Epithelial cell of proximal tubule (primary cell): ENCODE measurements around the gene GRXCR1. TPM values are rescaled to one million over a fixed set of nuclear protein-coding genes. Genes with fewer than 3 reads are reported as not detected.

Experiments used
- DNase-seq: peaks from one replicate; pipeline ENCODE4 v3.0.0-alpha.2; 2011; ENCODE audit warnings: low read depth
- H3K4me3 ChIP-seq: 2 replicates; pipeline ENCODE4 v1.5.1; 2011; ENCODE audit warnings: low read depth, mild to moderate bottlenecking, low read length
- total RNA-seq: library from RNA; depleted of rRNA; stranded (reverse); fragments of >200 nt; gene quantifications from 2 replicates; pipeline ENCODE4 v1.2.3, GENCODE V29; 2015
- TF ChIP-seq, protein P1 (sequence below): conservative IDR thresholded peaks from 2 replicates; pipeline ENCODE4 v1.5.1; 2012; ENCODE audit warnings: low read depth, mild to moderate bottlenecking, low read length

The GRXCR1 gene
- total RNA-seq, 1 donor from 2014 or later = not detected

DNA sequence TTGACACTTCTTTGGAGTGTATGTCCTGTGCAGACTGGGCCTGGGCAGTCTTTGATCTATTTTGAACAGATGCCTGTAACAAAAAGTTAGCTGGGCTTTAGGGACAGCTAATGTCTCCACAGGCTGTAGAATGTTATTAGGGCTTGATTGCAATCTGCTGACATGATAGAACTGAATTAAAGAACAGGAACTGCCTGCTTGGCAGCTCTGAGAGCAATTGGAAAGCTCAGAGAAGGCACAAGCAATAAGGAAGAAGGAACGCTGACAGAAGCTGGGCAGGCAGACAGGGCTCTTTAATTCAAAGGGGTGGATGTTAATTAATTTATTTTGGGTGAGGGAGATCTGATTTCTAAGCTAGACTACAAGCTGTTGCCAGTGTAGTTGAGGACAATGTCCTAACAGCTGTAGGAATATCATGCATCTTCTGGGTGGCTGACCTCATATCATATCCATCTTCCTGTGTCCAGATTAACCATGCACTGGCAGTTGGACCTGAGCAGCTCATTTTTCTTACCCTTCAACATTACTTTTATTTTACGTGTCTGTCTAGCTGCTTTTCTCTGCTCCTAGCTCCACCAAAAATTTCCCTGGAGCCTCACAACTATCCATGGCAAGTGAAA is 20.7 kb upstream of the GRXCR1 start:
- no peak overlapping the region for H3K4me3 ChIP-seq
- DNase-seq = no peak
- TF ChIP-seq, protein P1, sequence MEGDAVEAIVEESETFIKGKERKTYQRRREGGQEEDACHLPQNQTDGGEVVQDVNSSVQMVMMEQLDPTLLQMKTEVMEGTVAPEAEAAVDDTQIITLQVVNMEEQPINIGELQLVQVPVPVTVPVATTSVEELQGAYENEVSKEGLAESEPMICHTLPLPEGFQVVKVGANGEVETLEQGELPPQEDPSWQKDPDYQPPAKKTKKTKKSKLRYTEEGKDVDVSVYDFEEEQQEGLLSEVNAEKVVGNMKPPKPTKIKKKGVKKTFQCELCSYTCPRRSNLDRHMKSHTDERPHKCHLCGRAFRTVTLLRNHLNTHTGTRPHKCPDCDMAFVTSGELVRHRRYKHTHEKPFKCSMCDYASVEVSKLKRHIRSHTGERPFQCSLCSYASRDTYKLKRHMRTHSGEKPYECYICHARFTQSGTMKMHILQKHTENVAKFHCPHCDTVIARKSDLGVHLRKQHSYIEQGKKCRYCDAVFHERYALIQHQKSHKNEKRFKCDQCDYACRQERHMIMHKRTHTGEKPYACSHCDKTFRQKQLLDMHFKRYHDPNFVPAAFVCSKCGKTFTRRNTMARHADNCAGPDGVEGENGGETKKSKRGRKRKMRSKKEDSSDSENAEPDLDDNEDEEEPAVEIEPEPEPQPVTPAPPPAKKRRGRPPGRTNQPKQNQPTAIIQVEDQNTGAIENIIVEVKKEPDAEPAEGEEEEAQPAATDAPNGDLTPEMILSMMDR = no peak

DNA sequence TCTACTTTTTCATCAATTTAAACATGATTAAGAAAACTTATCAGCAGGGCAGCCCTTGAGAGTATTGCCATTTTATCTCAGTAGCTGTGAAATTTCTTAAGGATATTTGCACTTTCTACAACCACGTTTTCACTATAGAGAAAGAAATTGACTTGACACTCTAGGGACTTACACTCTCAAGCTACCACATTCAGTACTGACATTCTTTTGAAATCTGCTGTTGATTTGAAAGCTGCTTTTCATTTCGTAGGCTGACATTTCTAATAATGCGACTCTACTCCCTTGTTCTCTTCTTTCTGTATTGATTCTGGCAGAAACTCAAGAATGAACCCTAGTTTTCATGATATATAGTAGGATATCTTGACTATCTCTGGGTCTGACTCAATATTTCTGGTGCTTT is 13.7 kb upstream of the GRXCR1 start:
- TF ChIP-seq, protein P1 = no peak

DNA sequence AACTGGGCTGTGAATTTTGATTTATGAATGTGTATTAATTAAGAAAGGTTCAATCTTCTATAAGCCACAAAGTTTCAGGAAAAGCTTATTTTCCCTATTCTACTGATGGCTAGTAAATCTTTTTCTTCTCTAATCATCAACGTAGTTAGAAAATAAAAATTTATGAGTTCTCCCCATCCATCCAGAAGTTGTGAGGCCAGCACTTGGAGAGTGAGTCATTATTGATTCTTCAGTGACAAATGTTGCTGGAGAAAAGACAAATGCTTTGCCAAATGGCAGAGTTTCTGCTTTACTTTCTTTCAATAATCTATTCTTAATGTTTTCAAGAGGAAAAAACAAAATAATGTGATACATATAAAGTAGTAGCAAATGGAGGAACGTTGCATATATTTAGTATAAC is 11.3 kb upstream of the GRXCR1 start:
- DNase-seq = no peak
- H3K4me3 ChIP-seq = no peak overlapping the region
- TF ChIP-seq, protein P1 = no peak

More for the DNA sequence above, 13.7 kb upstream of the GRXCR1 start:
- H3K4me3 ChIP-seq = no peak overlapping the region
- no peak for DNase-seq

DNA sequence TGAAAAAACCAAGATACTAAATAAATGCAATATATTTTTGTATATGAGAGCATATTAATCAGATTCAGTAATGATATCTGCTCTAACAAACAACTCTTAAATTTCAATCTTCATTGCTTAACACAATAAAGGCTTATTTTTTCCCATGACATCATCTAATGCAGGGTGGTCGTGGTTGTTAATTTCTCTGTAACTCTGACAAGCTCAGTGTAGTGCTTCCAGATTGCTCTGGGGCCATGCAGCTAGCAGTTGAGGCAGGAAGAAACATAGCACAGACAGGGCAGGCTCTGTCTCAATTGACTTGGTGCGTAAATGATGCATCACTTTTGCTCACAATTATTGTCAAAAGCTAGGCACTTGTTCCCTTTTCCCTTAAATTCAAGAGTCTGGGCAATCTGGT is 869 bp upstream of the GRXCR1 start:
- TF ChIP-seq, protein P1 = no peak

DNA sequence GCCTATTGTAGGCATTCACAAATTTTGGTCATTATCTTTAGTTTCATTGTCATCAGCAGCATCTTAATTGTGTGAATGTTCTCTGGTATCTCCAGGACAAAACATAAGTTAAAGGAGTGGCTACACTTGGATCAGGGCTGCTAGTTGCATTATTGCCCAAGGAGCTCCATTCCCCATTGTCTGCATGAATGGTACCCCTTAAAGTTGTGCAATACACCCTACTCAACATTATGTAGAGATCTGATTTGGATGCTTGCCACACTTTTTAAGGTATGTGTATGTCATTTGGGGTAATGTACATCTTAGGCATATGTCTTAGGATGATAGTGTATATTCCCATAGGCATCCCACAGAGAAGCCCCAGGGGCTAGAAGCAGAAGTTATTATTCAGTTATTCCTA is 2.9 kb downstream of the GRXCR1 start:
- DNase-seq = no peak
- H3K4me3 ChIP-seq = no peak overlapping the region
- TF ChIP-seq, protein P1 = no peak

More for the DNA sequence above, 869 bp upstream of the GRXCR1 start:
- H3K4me3 ChIP-seq = no peak overlapping the region
- no peak for DNase-seq

DNA sequence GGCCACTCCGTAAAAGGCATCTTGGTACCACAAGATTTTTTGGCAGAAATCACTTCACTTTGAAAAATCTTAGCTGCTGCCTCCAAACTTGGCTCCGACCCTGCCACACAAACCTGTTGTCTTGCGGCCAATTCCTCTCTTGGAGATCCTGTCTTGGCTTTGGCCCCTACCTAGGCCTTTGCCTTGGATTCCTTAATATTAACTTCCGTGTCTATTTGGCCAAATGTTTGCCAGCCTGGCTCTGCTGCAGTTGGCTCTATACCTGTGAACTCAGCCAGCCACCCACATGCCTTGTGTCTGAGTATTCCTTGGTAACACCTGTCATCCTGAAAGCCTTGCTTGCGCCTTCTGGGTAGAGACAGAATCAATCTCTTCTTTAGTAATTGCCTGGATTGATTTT is 12.5 kb downstream of the GRXCR1 start:
- H3K4me3 ChIP-seq = no peak overlapping the region
- DNase-seq = no peak
- TF ChIP-seq, protein P1 = no peak

DNA sequence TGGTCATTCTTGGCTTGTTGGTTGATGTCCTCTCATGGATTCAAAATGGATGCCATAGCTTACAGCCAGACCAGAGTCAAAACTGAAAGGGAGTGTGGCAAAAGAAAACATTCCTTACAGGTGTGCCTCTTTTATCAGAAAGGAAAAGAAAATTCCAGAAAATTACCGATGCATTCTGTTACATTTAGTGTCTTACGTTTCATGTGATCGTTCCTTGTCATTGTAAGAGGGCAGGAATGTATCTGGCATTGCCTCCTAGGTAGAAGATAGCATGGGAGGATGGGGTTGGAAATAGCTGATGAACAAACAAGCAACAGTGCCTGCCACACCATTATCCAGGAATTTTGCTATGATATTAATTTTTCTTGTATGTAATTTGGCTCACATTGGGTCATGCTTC is 13.1 kb downstream of the GRXCR1 start:
- no peak overlapping the region for H3K4me3 ChIP-seq
- TF ChIP-seq, protein P1 = no peak
- no peak for DNase-seq
